H9 (cell line): Measurements from ENCODE around the gene RGR. TPM values are rescaled to one million over a fixed set of nuclear protein-coding genes. Genes with fewer than 3 reads are reported as not detected.

Experiments used
- DNase-seq: peaks from one replicate; pipeline ENCODE4 v3.0.0-alpha.2; 2017
- H2AFZ ChIP-seq: one replicate; pipeline ENCODE4 v1.6.1; 2013; ENCODE audit warnings: mild to moderate bottlenecking, low read length, control low read depth, moderate library complexity
- H2AK5ac ChIP-seq: 2 replicates; pipeline ENCODE4 v1.6.1; 2013; ENCODE audit warnings: low read length, control low read depth, mixed read lengths; ENCODE audit not compliant: insufficient read length
- H2BK120ac ChIP-seq: one replicate; pipeline ENCODE4 v1.6.1; 2013; ENCODE audit warnings: low read depth, mild to moderate bottlenecking, low read length, control low read depth, inconsistent platforms; ENCODE audit not compliant: poor library complexity, severe bottlenecking
- H2BK12ac ChIP-seq: 2 replicates; pipeline ENCODE4 v1.6.1; 2013; ENCODE audit warnings: low read length, control low read depth, mixed read lengths, low read depth; ENCODE audit not compliant: insufficient read length
- H2BK15ac ChIP-seq: 2 replicates; pipeline ENCODE4 v1.6.1; 2013; ENCODE audit warnings: low read depth, low read length, control low read depth
- H2BK20ac ChIP-seq: one replicate; pipeline ENCODE4 v1.6.1; 2013; ENCODE audit warnings: low read depth, mild to moderate bottlenecking, low read length, control low read depth, inconsistent platforms; ENCODE audit not compliant: poor library complexity, severe bottlenecking
- H2BK5ac ChIP-seq: 2 replicates; pipeline ENCODE4 v1.6.1; 2013; ENCODE audit warnings: low read length, control low read depth, mixed read lengths; ENCODE audit not compliant: insufficient read length
- H3K14ac ChIP-seq: 2 replicates; pipeline ENCODE4 v1.6.1; 2013; ENCODE audit warnings: low read length, control low read depth; ENCODE audit not compliant: insufficient read depth
- H3K18ac ChIP-seq: 2 replicates; pipeline ENCODE4 v1.6.1; 2013; ENCODE audit warnings: low read depth, mild to moderate bottlenecking, mixed read lengths, low read length, control low read depth; ENCODE audit not compliant: insufficient read length
- H3K23ac ChIP-seq: 2 replicates; pipeline ENCODE4 v1.6.1; 2013; ENCODE audit warnings: low read length, control low read depth, mixed read lengths, low read depth; ENCODE audit not compliant: insufficient read length
- H3K23me2 ChIP-seq: 2 replicates; pipeline ENCODE4 v1.6.1; 2013; ENCODE audit warnings: low read depth, mild to moderate bottlenecking, mixed read lengths, low read length, control low read depth; ENCODE audit not compliant: insufficient read length, poor library complexity, severe bottlenecking
- H3K27ac ChIP-seq: 2 replicates; pipeline ENCODE4 v1.5.1; 2013; ENCODE audit warnings: low read length, control low read depth, mixed read lengths, low read depth; ENCODE audit not compliant: insufficient read length
- H3K27me3 ChIP-seq: 2 replicates; pipeline ENCODE4 v1.6.1; 2013; ENCODE audit warnings: low read length, control low read depth, inconsistent platforms; ENCODE audit not compliant: insufficient read depth
- H3K4ac ChIP-seq: 2 replicates; pipeline ENCODE4 v1.6.1; 2013; ENCODE audit warnings: low read depth, mild to moderate bottlenecking, control low read depth, inconsistent platforms, low read length, moderate library complexity
- H3K4me1 ChIP-seq: 2 replicates; pipeline ENCODE4 v1.6.1; 2013; ENCODE audit warnings: low read length, control low read depth, inconsistent platforms; ENCODE audit not compliant: insufficient read depth
- H3K4me2 ChIP-seq: 2 replicates; pipeline ENCODE4 v1.6.1; 2013; ENCODE audit warnings: low read length, control low read depth, mixed read lengths; ENCODE audit not compliant: insufficient read length, insufficient read depth
- H3K56ac ChIP-seq: 2 replicates; pipeline ENCODE4 v1.6.1; 2013; ENCODE audit warnings: low read depth, mild to moderate bottlenecking, mixed read lengths, low read length, control low read depth; ENCODE audit not compliant: insufficient read length
- H3K79me1 ChIP-seq: 2 replicates; pipeline ENCODE4 v1.6.1; 2013; ENCODE audit warnings: low read depth, mild to moderate bottlenecking, moderate library complexity, low read length, control low read depth, inconsistent platforms; ENCODE audit not compliant: insufficient read depth, poor library complexity, severe bottlenecking
- H3K79me2 ChIP-seq: 2 replicates; pipeline ENCODE4 v1.6.1; 2013; ENCODE audit warnings: low read length, control low read depth, inconsistent platforms; ENCODE audit not compliant: insufficient read depth
- H3K9ac ChIP-seq: 2 replicates; pipeline ENCODE4 v1.6.1; 2013; ENCODE audit warnings: low read length, control low read depth, mixed read lengths; ENCODE audit not compliant: insufficient read length; ENCODE audit errors: extremely low read depth
- H3K9me3 ChIP-seq: one replicate; pipeline ENCODE4 v1.6.1; 2013; ENCODE audit warnings: low read depth, low read length, inconsistent platforms; ENCODE audit not compliant: control insufficient read depth
- H3T11ph ChIP-seq: one replicate; pipeline ENCODE4 v1.6.1; 2013; ENCODE audit warnings: mild to moderate bottlenecking, low read length, control low read depth, inconsistent platforms
- H4K20me1 ChIP-seq: one replicate; pipeline ENCODE4 v1.6.1; 2013; ENCODE audit not compliant: control insufficient read depth, insufficient read length, insufficient read depth
- H4K5ac ChIP-seq: 2 replicates; pipeline ENCODE4 v1.6.1; 2013; ENCODE audit warnings: low read depth, mild to moderate bottlenecking, mixed read lengths, low read length, control low read depth; ENCODE audit not compliant: insufficient read length
- H4K8ac ChIP-seq: replicated peaks from 2 replicates; pipeline ENCODE4 v1.6.1; 2013; ENCODE audit warnings: low read length, control low read depth, mixed read lengths, low read depth; ENCODE audit not compliant: insufficient read length
- H4K91ac ChIP-seq: 2 replicates; pipeline ENCODE4 v1.6.1; 2013; ENCODE audit warnings: low read depth, mild to moderate bottlenecking, moderate library complexity, mixed read lengths, low read length, control low read depth; ENCODE audit not compliant: insufficient read length
- H3K27ac Mint-ChIP-seq, 3 experiments: 2 replicates in 2 of 3; 3 replicates in 1 of 3; pipeline ENCODE4 v1.8.0; 2020 to 2021; ENCODE audit warnings: mixed read lengths in 3 of 3, mild to moderate bottlenecking in 1 of 3, moderate library complexity in 1 of 3
- H3K27me3 Mint-ChIP-seq: 2 replicates; pipeline ENCODE4 v1.8.0; 2021; ENCODE audit warnings: low read depth, mild to moderate bottlenecking, moderate library complexity, mixed read lengths
- H3K36me3 Mint-ChIP-seq, 3 experiments: 2 replicates in 2 of 3; 3 replicates in 1 of 3; pipeline ENCODE4 v1.8.0; 2020 to 2021; ENCODE audit warnings: low read depth in 3 of 3, mixed read lengths in 3 of 3; ENCODE audit not compliant: insufficient read depth in 1 of 3
- H3K4me1 Mint-ChIP-seq, 2 experiments: 2 replicates each; pipeline ENCODE4 v1.8.0; 2020; ENCODE audit warnings: mixed read lengths in 2 of 2
- H3K4me3 Mint-ChIP-seq, 2 experiments: 2 replicates in 1 of 2; 3 replicates in 1 of 2; pipeline ENCODE4 v1.8.0; 2020 to 2021; ENCODE audit warnings: mild to moderate bottlenecking in 2 of 2, mixed read lengths in 2 of 2, moderate library complexity in 1 of 2
- H3K9me3 Mint-ChIP-seq, 2 experiments: 2 replicates in 1 of 2; 3 replicates in 1 of 2; pipeline ENCODE4 v1.8.0; 2020; ENCODE audit warnings: mild to moderate bottlenecking in 2 of 2, mixed read lengths in 2 of 2, moderate library complexity in 1 of 2
- CTCF ChIP-seq: fragments of 200-600 bp; sonication (generic); conservative IDR thresholded peaks from 3 replicates; pipeline ENCODE4 v1.8.0; 2021; ENCODE audit warnings: antibody characterized with exemption, mild to moderate bottlenecking
- WGBS: extraction: QIAGEN DNeasy Blood & Tissue Kit; methylation state at CpG from one replicate; pipeline ENCODE4 v1.1.7; 2013; ENCODE audit warnings: missing lambda C conversion rate, low lambda C conversion rate, mixed read lengths; ENCODE audit not compliant: insufficient read length; ENCODE audit errors: extremely low coverage; 5-methylcytosine and 5-hydroxymethylcytosine counted together
- total RNA-seq: library from RNA; stranded (reverse); gene quantifications from 2 replicates; pipeline ENCODE4 v1.2.1, GENCODE V29; 2021

RGR gene
- total RNA-seq, 1 experiment from 2014 or later = not detected

DNA sequence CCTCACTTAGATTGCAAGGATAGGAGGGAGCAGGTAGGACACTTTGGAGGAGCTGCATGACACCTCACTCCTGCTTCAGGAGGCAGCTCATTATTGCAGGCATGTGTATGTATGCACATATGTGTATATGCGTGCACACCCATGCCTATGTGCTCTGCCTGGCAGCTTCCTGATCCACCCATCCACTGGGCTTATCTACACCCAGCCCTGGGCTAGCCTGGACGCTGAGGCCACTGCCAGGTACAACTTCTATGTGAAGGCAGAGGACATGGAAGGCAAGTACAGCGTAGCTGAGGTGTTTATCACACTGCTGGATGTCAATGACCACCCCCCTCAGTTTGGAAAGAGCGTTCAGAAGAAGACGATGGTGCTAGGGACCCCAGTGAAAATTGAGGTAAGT lies 32.8 kb upstream of the RGR start:
- H3K27me3 Mint-ChIP-seq = peaks cover 2% of the 10 kb centered on the region; the same call in 1 of the 2 replicates
- no peaks in the 10 kb centered on the region; a peak in 1 of 7 replicates for H3K36me3 Mint-ChIP-seq

More for the DNA sequence above, 32.8 kb upstream of the RGR start:
- Histone ChIP-seq H4K5ac (no peak overlapping the region), H3K4me2 (no peak overlapping the region), H2BK120ac (no peak overlapping the region), H3K27me3 (no peaks in the 10 kb centered on the region), H2AK5ac (no peak overlapping the region), H4K91ac (no peak overlapping the region), H3K23me2 (no peaks in the 10 kb centered on the region), H2AFZ (no peak overlapping the region), H3K79me2 (no peaks in the 10 kb centered on the region), H3K18ac (no peak overlapping the region), H3K56ac (no peak overlapping the region), H3K79me1 (no peaks in the 10 kb centered on the region), H4K20me1 (no peaks in the 10 kb centered on the region), H2BK15ac (no peak overlapping the region), H2BK20ac (no peak overlapping the region), H3K9ac (no peak overlapping the region), H3K4ac (no peak overlapping the region), H3K9me3 (no peaks in the 10 kb centered on the region), H4K8ac (no peak overlapping the region), H3K23ac (no peak overlapping the region), H3K27ac (no peak overlapping the region), H3K14ac (no peak overlapping the region), H2BK12ac (no peak overlapping the region), H3T11ph (no peak overlapping the region), H2BK5ac (no peak overlapping the region), H3K4me1 (no peaks in the 10 kb centered on the region)
- no peak for DNase-seq
- no peak for TF ChIP-seq CTCF
- Mint-ChIP-seq H3K4me3 (no peak overlapping the region), H3K9me3 (no peaks in the 10 kb centered on the region), H3K27ac (no peak overlapping the region; a peak in 1 of 7 replicates), H3K4me1 (peaks cover 0 to 6% of the 10 kb centered on the region in 2 experiments; a peak in 3 of 4 replicates)
- no CpG with 5 or more reads among the region's 5 CpGs for WGBS
